Prostate gland (tissue), 2 donors: ENCODE results near the gene ARHGEF19.

Experiments used
- POLR2AphosphoS5 ChIP-seq: sonication (generic); formaldehyde crosslinking; IDR thresholded peaks from one replicate; pipeline ENCODE4 v1.6.1; 2017; ENCODE audit warnings: antibody characterized with exemption
- TF ChIP-seq, protein P1 (sequence below), 4 experiments: fragments of 200-600 bp in 2 of 4; fragments of 450-650 bp in 2 of 4; sonication (generic) in 2 of 4; IDR thresholded peaks; 1 replicate in 3 of 4; 2 replicates in 1 of 4; pipeline ENCODE4 v1.5.1; 2016 to 2019; ENCODE audit warnings: antibody characterized with exemption in 4 of 4, mild to moderate bottlenecking in 2 of 4, moderate library complexity in 2 of 4

DNA sequence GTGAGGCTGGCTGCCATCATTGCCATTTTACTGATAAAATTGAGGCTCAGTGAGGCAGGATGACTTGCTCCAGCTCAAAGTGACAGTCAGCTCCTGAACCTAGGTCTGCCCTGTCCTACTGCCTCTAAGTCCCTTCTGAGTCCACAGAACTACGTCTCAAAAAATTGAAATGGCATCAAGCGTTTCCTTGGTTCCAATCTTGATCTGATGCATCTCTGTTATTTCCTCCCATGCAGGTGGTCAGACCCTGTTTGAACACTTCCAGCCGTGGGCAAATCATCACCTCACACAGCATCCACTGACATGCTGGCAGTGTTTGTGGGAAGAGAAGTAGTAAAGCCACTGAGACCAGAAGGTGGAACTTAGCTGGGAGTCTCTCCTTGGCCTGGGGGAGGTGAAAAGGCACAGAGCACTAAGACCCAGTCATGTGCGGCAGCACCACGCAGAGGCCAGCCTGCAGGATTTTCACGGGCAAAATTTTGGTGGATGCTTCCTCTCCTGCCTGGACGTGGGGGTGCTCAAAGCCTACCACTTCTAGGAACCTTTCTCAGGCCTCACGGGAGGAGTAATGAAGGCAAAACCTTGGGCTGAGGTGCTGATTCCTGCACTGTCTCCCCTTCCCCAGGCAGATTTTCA lies 32.3 kb upstream of the ARHGEF19 start:
- no peak for TF ChIP-seq POLR2AphosphoS5
- TF ChIP-seq, protein P1, sequence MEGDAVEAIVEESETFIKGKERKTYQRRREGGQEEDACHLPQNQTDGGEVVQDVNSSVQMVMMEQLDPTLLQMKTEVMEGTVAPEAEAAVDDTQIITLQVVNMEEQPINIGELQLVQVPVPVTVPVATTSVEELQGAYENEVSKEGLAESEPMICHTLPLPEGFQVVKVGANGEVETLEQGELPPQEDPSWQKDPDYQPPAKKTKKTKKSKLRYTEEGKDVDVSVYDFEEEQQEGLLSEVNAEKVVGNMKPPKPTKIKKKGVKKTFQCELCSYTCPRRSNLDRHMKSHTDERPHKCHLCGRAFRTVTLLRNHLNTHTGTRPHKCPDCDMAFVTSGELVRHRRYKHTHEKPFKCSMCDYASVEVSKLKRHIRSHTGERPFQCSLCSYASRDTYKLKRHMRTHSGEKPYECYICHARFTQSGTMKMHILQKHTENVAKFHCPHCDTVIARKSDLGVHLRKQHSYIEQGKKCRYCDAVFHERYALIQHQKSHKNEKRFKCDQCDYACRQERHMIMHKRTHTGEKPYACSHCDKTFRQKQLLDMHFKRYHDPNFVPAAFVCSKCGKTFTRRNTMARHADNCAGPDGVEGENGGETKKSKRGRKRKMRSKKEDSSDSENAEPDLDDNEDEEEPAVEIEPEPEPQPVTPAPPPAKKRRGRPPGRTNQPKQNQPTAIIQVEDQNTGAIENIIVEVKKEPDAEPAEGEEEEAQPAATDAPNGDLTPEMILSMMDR (IDR thresholded peaks at IDR 0.05) = no peak
